Activated B cell treated with CpG ODN at 0.5 μM for 24 hours (primary cell): ENCODE measurements around the gene LIPC. TPM values are rescaled to one million over a fixed set of nuclear protein-coding genes. Genes with fewer than 3 reads are reported as not detected.

ENCODE experiments used
- ATAC-seq: fragments of 200-7000 bp; cut with Tn5 transposase; one replicate; pipeline ENCODE4 v1.10.0; 2021; ENCODE audit warnings: low read depth, mild to moderate bottlenecking, moderate library complexity
- CTCF ChIA-PET: fragments of 350-600 bp; sonication (Branson Sonifier 250); formaldehyde crosslinking; loops from one replicate; lab custom pipeline; 2021; ENCODE audit warnings: antibody characterized with exemption; lab: Charles Lee
- POLR2A ChIA-PET: fragments of 350-600 bp; sonication (Branson Sonifier 250); formaldehyde crosslinking; loops from one replicate; lab custom pipeline; 2021; ENCODE audit warnings: antibody characterized with exemption; lab: Charles Lee
- DNase-seq: peaks from one replicate; pipeline ENCODE4 v3.0.0; 2022
- H3K27ac Mint-ChIP-seq: one replicate; pipeline ENCODE4 v1.8.0; 2020; ENCODE audit warnings: mixed read lengths
- H3K27me3 Mint-ChIP-seq: one replicate; pipeline ENCODE4 v1.8.0; 2021; ENCODE audit warnings: mixed read lengths
- H3K36me3 Mint-ChIP-seq: one replicate; pipeline ENCODE4 v1.8.0; 2021; ENCODE audit warnings: low read depth, mixed read lengths
- H3K4me1 Mint-ChIP-seq: one replicate; pipeline ENCODE4 v1.8.0; 2021; ENCODE audit warnings: mixed read lengths
- H3K4me3 Mint-ChIP-seq: one replicate; pipeline ENCODE4 v1.8.0; 2020; ENCODE audit warnings: mild to moderate bottlenecking, mixed read lengths
- H3K9me3 Mint-ChIP-seq: one replicate; pipeline ENCODE4 v1.8.0; 2020; ENCODE audit warnings: mixed read lengths
- intact Hi-C: fragments of 100-400 bp; cut with micrococcal nuclease; formaldehyde crosslinking; loops from one replicate; pipeline ENCODE4 v1.15.1; 2024
- total RNA-seq: library from RNA; stranded (reverse); gene quantifications from 2 replicates; pipeline ENCODE4 v1.2.3, GENCODE V29; 2022
- TF ChIP-seq, protein P1 (sequence below): fragments of 200-600 bp; IDR thresholded peaks from one replicate; pipeline ENCODE4 v1.8.0; 2022; ENCODE audit warnings: antibody characterized with exemption, mild to moderate bottlenecking

The LIPC gene
- total RNA-seq, 1 donor from 2014 or later, result not detected

DNA sequence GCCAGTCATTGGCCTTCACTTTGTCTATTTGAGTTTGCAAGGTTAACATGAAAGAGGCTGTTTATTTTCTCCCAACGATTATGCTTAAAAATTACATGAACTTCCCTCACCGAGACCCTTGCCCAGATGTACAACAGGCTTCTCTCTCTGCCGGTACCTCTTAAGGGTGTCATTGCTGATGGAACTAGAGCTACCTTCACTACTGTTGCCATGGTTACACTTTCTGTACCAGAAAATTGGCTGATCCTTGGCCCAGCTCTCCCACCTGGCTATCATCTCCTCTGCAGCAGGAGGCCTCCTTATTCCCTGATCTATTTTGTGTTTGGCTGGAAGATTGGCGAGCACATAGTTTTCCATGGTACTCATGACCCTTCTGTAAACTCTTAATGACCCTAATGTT is 24.0 kb upstream of the LIPC start:
- POLR2A ChIA-PET, result no interaction called here
- DNase-seq (no peak), ATAC-seq (no peak)
- CTCF ChIA-PET, result no interaction called here
- intact Hi-C loops, result no loop called here
- H3K9me3 Mint-ChIP-seq, result no peaks in the 10 kb centered on the region
- no peaks in the 10 kb centered on the region for H3K36me3 Mint-ChIP-seq
- peaks cover 5% of the 10 kb centered on the region for H3K27me3 Mint-ChIP-seq
- TF ChIP-seq, protein P1, sequence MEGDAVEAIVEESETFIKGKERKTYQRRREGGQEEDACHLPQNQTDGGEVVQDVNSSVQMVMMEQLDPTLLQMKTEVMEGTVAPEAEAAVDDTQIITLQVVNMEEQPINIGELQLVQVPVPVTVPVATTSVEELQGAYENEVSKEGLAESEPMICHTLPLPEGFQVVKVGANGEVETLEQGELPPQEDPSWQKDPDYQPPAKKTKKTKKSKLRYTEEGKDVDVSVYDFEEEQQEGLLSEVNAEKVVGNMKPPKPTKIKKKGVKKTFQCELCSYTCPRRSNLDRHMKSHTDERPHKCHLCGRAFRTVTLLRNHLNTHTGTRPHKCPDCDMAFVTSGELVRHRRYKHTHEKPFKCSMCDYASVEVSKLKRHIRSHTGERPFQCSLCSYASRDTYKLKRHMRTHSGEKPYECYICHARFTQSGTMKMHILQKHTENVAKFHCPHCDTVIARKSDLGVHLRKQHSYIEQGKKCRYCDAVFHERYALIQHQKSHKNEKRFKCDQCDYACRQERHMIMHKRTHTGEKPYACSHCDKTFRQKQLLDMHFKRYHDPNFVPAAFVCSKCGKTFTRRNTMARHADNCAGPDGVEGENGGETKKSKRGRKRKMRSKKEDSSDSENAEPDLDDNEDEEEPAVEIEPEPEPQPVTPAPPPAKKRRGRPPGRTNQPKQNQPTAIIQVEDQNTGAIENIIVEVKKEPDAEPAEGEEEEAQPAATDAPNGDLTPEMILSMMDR, result no peak
- no peak overlapping the region for H3K27ac Mint-ChIP-seq
- no peak overlapping the region for H3K4me3 Mint-ChIP-seq
- H3K4me1 Mint-ChIP-seq, result peaks cover 4% of the 10 kb centered on the region

DNA sequence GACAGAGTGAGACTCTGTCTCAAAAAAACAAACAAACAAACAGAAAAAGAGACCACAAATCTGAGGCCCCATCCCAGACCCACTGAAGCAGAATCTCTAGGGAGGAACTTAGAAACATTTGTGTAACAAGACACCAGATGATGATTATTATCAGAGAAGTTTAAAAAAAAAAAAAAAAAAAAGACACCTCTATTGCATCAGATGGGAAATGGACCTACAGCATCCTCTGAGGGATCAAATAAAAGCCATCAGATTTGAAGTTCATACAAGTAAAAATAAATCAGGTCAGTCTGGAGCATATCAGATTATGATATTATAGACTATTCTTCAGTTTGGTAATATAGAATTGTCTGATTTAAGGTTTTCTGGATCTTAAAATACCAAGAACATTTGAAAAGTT is 21.9 kb upstream of the LIPC start:
- H3K27ac Mint-ChIP-seq, result no peak overlapping the region
- peaks cover 5% of the 10 kb centered on the region for H3K27me3 Mint-ChIP-seq
- TF ChIP-seq, protein P1, result no peak
- ATAC-seq, result no peak
- H3K36me3 Mint-ChIP-seq, result no peaks in the 10 kb centered on the region
- ChIA-PET CTCF (no interaction called here), POLR2A (no interaction called here)
- intact Hi-C loops, result no loop called here
- no peak for DNase-seq
- no peak overlapping the region for H3K4me3 Mint-ChIP-seq
- no peaks in the 10 kb centered on the region for H3K9me3 Mint-ChIP-seq
- peaks cover 4% of the 10 kb centered on the region for H3K4me1 Mint-ChIP-seq

DNA sequence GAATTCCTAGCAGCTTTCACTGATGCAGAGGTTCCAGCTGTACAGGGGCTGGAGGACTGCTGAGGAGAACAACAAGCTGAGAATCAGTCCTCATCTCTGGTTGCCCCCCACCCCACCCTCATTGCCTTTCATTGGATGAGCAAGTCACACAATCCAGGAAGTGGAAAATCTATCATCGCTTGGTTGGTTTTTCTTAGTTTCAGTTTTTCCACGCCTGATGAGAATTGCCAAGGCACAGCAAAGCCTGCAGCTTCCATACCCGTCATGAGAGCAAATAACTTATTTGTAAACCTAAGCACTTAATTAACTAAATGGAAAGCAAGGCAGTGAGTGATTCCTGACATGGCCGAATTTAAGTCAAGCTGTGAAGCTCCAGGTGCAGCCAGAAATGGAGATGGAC is 21.4 kb upstream of the LIPC start:
- Mint-ChIP-seq H3K4me1 (peaks cover 4% of the 10 kb centered on the region), H3K27ac (no peak overlapping the region), H3K9me3 (no peaks in the 10 kb centered on the region), H3K36me3 (no peaks in the 10 kb centered on the region), H3K27me3 (peaks cover 5% of the 10 kb centered on the region), H3K4me3 (no peak overlapping the region)
- no peak for DNase-seq
- ChIA-PET POLR2A (no interaction called here), CTCF (no interaction called here)
- no peak for ATAC-seq
- intact Hi-C loops, result no loop called here
- TF ChIP-seq, protein P1, result no peak

DNA sequence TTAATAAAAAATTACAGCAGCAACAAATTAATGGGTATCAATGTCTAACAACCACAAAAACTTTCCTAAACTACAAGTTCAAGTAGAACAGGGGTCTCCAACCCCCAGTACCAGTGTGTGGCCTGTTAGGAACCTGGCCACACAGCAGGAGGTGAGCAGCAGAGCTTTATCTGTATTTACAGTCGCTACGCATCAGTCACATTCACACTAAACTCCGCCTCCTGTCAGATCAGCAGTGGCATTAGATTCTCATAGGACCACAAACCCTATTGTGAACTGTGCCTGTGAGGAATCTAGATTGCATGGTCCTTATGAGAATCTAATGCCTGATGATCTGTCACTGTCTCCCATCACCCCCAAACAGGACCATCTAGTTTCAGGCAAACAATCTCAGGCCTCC is 18.5 kb upstream of the LIPC start:
- Mint-ChIP-seq H3K4me3 (no peak overlapping the region), H3K27me3 (peaks cover 2% of the 10 kb centered on the region), H3K27ac (no peak overlapping the region), H3K36me3 (no peaks in the 10 kb centered on the region), H3K9me3 (peaks cover 5% of the 10 kb centered on the region), H3K4me1 (peaks cover 4% of the 10 kb centered on the region)
- intact Hi-C loops, result no loop called here
- CTCF ChIA-PET, result no interaction called here
- TF ChIP-seq, protein P1, result no peak
- ATAC-seq (no peak), DNase-seq (no peak)
- POLR2A ChIA-PET, result no interaction called here

DNA sequence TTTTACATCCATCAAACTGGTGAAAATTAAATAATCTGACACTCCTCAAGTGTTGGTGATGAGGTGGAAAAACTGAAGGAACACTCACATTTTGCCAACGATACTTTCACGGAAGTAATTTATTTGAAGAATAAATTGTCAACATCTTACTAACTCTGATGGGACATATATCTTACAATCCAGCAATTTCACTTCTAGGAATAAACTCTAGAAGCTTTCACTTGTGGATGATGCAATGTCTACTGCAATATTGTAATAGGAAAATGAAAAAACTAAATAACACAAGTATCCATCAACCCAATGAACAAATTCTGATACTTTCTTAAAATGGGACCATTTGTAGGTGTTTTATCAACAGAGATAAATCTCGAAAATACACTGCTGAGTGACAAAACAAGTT is 16.2 kb upstream of the LIPC start:
- intact Hi-C loops, result no loop called here
- CTCF ChIA-PET, result no interaction called here
- H3K9me3 Mint-ChIP-seq, result peaks cover 5% of the 10 kb centered on the region

More for the DNA sequence above, 16.2 kb upstream of the LIPC start:
- no peaks in the 10 kb centered on the region for H3K4me1 Mint-ChIP-seq
- peaks cover 2% of the 10 kb centered on the region for H3K27me3 Mint-ChIP-seq
- DNase-seq (no peak), ATAC-seq (no peak)
- H3K27ac Mint-ChIP-seq, result no peak overlapping the region
- H3K4me3 Mint-ChIP-seq, result no peak overlapping the region
- TF ChIP-seq, protein P1, result no peak
- POLR2A ChIA-PET, result no interaction called here
- H3K36me3 Mint-ChIP-seq, result no peaks in the 10 kb centered on the region
